Body of pancreas (tissue), 4 donors: ENCODE measurements around the gene SCRT2. TPM values are rescaled to one million over a fixed set of nuclear protein-coding genes. Genes with fewer than 3 reads are reported as not detected.
"Not testable (repeated sequence)": the region's sequence is repeated elsewhere in the genome, so short reads cannot be mapped to it uniquely, and the experiment has no call there.

Source experiments
- ATAC-seq: fragments of 150-250 bp; one replicate; pipeline ENCODE4 v1.9.1; 2016
- DNase-seq, 4 donors: peaks; one replicate each; pipeline ENCODE4 v3.0.0-alpha.2; 2019
- H3K27ac ChIP-seq, 4 donors: fragments of 200-600 bp; sonication (generic); 1 replicate in 3 of 4; 2 replicates in 1 of 4; pipeline versions ENCODE4 v1.5.1 to v1.6.1; 2016 to 2019; ENCODE audit warnings: mild to moderate bottlenecking in 1 of 4, mixed read lengths in 1 of 4, moderate library complexity in 1 of 4
- H3K27me3 ChIP-seq, 2 donors: fragments of 200-600 bp; sonication (generic); one replicate each; pipeline ENCODE4 v1.6.0; 2016; ENCODE audit warnings: mild to moderate bottlenecking in 1 of 2
- H3K36me3 ChIP-seq, 2 donors: fragments of 200-600 bp; sonication (generic); replicated peaks in 1 of 2; 2 replicates each; pipeline ENCODE4 v1.5.1; 2016; ENCODE audit warnings: low read depth in 2 of 2; ENCODE audit not compliant: insufficient read depth in 1 of 2
- H3K4me1 ChIP-seq: fragments of 200-600 bp; sonication (generic); one replicate; pipeline ENCODE4 v1.6.0; 2016
- H3K4me3 ChIP-seq, 2 donors: fragments of 200-600 bp; sonication (generic); 1 replicate in 1 of 2; 2 replicates in 1 of 2; pipeline ENCODE4 v1.5.1; 2016 to 2019
- H3K9me3 ChIP-seq, 3 donors: fragments of 200-600 bp; sonication (generic); 1 replicate in 2 of 3; 2 replicates in 1 of 3; pipeline ENCODE4 v1.5.1; 2016
- POLR2A ChIP-seq, 3 donors: fragments of 450-650 bp; IDR thresholded peaks; one replicate each; pipeline ENCODE4 v1.6.1; 2016; ENCODE audit warnings: antibody characterized with exemption in 3 of 3, mild to moderate bottlenecking in 2 of 3
- WGBS, 2 donors: methylation state at CpG; one replicate each; pipeline ENCODE4 v1.1.5; 2017; 5-methylcytosine and 5-hydroxymethylcytosine counted together
- intact Hi-C: fragments of 100-400 bp; cut with DNase I; formaldehyde crosslinking; loops from one replicate; pipeline ENCODE4 v1.15.1; 2023
- total RNA-seq, 2 donors: library from RNA; depleted of rRNA; stranded (reverse); fragments of >200 nt; gene quantifications; one replicate each; pipeline ENCODE4 v1.1.0, GENCODE V29; 2016
- TF ChIP-seq, protein P1 (sequence below), 7 experiments: fragments of 450-650 bp in 4 of 7; fragments of 200-600 bp in 3 of 7; sonication (generic) in 3 of 7; IDR thresholded peaks; one replicate each; pipeline ENCODE4 v1.5.1; 2016 to 2019; ENCODE audit warnings: antibody characterized with exemption in 7 of 7

SCRT2 gene
- total RNA-seq, 2 donors from 2014 or later: under 0.01 TPM; not detected in 1

DNA sequence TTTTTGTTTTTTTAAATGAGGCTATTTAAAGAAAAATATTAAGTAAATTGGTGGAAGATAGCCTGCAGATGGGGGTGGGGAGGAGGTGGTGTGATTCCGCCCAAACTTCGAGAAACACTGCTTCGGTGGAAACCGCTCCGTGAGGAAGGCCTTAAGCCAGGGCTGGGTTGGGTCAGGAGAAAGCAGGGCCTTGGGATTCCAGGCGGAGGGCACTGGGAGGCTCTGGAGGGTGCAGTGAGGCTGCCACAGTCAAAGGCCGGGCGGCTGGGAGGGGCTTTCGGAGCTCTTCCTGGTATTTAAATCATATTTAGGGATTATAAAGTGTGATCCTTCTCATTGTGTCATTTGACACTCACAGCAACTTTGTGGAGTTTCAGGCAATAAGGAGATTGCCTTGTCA lies 22.2 kb upstream of the SCRT2 start:
- Histone ChIP-seq H3K9me3 (no peaks in the 10 kb centered on the region), H3K4me1 (peaks cover 13% of the 10 kb centered on the region), H3K4me3 (no peak overlapping the region), H3K27ac (no peak overlapping the region), H3K36me3 (no peaks in the 10 kb centered on the region), H3K27me3 (no peaks in the 10 kb centered on the region)
- 75 to 79% methylated on average over 9 of the region's 9 CpGs for WGBS, 2 donors
- TF ChIP-seq, protein P1, sequence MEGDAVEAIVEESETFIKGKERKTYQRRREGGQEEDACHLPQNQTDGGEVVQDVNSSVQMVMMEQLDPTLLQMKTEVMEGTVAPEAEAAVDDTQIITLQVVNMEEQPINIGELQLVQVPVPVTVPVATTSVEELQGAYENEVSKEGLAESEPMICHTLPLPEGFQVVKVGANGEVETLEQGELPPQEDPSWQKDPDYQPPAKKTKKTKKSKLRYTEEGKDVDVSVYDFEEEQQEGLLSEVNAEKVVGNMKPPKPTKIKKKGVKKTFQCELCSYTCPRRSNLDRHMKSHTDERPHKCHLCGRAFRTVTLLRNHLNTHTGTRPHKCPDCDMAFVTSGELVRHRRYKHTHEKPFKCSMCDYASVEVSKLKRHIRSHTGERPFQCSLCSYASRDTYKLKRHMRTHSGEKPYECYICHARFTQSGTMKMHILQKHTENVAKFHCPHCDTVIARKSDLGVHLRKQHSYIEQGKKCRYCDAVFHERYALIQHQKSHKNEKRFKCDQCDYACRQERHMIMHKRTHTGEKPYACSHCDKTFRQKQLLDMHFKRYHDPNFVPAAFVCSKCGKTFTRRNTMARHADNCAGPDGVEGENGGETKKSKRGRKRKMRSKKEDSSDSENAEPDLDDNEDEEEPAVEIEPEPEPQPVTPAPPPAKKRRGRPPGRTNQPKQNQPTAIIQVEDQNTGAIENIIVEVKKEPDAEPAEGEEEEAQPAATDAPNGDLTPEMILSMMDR (IDR thresholded peaks at IDR 0.05): no peak
- TF ChIP-seq POLR2A (IDR thresholded peaks at IDR 0.05): no peak
- DNase-seq: no peak
- intact Hi-C loops: no loop called here
- no peak for ATAC-seq

DNA sequence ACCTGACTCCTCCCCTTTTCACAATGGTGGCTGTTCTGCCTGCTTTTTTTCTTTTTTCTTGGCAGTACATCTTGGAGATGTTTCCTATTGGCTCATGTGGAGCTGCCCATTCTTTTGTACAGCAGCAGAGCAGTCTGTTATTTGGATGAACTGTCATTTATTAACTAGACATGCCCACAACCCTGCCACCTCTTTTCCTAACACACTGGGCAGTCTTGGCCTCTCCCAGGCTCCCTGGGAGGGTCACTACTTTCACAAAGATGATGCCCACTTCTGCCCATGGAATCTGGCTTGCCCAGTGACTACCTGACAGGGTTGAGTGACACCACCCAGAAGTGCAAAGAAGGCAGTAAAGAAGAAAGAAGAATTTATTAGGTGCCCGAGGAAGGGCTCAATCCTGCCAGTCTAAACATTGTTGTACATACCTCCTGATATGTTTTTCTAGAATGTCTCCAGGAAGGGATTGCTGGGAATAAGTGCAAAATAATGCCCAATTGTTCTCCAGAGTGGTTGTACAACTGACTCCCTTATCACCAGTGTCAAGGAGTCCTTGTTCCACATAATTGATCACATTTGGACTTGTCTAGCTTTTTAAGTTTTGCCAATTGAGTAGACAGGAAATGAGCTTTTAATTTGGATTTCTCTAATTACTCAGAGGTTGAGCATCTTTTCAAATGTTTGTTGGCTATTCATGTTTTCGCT lies 19.7 kb upstream of the SCRT2 start:
- intact Hi-C loops: no loop called here
- ATAC-seq: peak; percentile 59
- Histone ChIP-seq H3K27me3 (no peaks in the 10 kb centered on the region), H3K9me3 (no peaks in the 10 kb centered on the region), H3K4me3 (no peak overlapping the region), H3K36me3 (no peaks in the 10 kb centered on the region), H3K27ac (peak overlapping the region in 1 of 4 donors; percentile 48), H3K4me1 (peaks cover 13% of the 10 kb centered on the region)
- no peak for TF ChIP-seq POLR2A (IDR thresholded peaks at IDR 0.05)
- TF ChIP-seq, protein P1 (IDR thresholded peaks at IDR 0.05): no peak
- DNase-seq: no peak
- WGBS, 2 donors: 16 to 32% methylated on average over 2 of the region's 2 CpGs

DNA sequence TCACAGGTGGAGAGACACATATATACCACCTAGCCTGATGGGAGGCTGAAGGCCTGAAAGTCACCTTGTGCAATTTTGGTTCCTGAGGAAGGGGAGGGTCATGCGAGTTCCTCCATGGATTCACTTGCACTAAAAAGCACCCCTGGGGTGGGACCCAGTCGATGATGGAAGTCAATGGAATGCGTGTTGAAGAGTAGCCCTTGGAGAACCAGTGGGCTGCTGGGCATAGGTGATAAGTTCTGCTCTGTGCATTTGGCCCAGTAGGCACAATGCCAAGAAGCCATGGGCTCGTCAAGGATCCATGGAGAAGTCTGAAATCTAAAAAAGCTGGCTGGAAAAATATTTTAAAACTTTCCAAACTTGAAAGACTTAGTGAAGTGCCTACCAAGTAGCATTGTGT lies 18.9 kb upstream of the SCRT2 start:
- WGBS, 2 donors: 47 to 51% methylated on average over 1 to 4 of the region's 4 CpGs
- Histone ChIP-seq H3K4me3 (no peak overlapping the region), H3K9me3 (no peaks in the 10 kb centered on the region), H3K36me3 (no peaks in the 10 kb centered on the region), H3K27ac (no peak overlapping the region), H3K4me1 (peaks cover 13% of the 10 kb centered on the region), H3K27me3 (no peaks in the 10 kb centered on the region)
- no peak for TF ChIP-seq POLR2A (IDR thresholded peaks at IDR 0.05)
- TF ChIP-seq, protein P1 (IDR thresholded peaks at IDR 0.05): no peak
- DNase-seq: no peak
- ATAC-seq: no peak
- intact Hi-C loops: no loop called here

DNA sequence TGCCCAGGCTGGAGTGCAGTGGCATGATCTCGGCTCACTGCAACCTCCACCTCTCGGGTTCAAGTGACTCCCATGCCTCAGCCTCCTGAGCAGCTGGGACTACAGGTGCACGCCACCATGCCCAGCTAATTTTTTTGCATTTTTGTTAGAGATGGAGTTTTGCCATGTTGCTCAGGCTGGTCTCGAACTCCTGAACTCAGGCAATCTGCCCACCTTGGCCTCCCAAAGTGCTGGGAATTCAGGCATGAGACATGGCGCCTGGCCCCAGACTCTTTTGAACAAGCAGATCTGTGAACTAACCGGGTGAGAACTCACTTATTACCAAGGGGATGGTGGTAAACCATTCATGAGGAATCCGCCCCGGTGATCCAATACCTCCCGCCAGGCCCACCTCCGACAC lies 18.2 kb upstream of the SCRT2 start:
- DNase-seq, H3K9me3 ChIP-seq, H3K36me3 ChIP-seq, intact Hi-C loops, ATAC-seq, H3K27ac ChIP-seq, H3K4me3 ChIP-seq, H3K27me3 ChIP-seq: not testable (repeated sequence)
- H3K4me1 ChIP-seq: peaks cover 13% of the 10 kb centered on the region
- WGBS, 2 donors: 79 to 81% methylated on average over 10 of the region's 10 CpGs

DNA sequence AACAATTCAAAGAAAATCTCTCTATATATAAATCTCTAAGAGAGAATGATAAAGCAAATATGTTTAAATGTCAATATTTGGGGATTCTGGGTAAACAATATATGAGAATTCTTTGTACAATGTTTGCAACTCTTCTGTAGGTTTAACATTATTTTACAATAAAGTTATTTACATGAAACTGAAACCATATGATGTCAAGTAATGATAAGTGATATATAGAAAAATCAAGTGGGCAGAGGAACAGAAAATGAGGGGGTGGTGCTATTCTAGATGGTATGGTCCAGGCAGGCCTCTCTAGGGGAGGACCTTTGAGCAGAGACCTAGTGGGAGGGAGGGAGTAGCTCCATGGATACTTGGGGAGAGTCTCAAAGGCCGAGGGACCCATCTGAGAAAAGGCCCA lies 16.4 kb upstream of the SCRT2 start:
- TF ChIP-seq POLR2A (IDR thresholded peaks at IDR 0.05): no peak
- TF ChIP-seq, protein P1 (IDR thresholded peaks at IDR 0.05): no peak
- H3K36me3 ChIP-seq: no peaks in the 10 kb centered on the region
- WGBS, 2 donors: 35 to 67% methylated on average over 1 of the region's 1 CpG
- ATAC-seq (no peak), DNase-seq (no peak)
- H3K27me3 ChIP-seq: no peaks in the 10 kb centered on the region
- no peaks in the 10 kb centered on the region for H3K9me3 ChIP-seq
- no peak overlapping the region for H3K4me3 ChIP-seq
- intact Hi-C loops: no loop called here
- peaks cover 13% of the 10 kb centered on the region for H3K4me1 ChIP-seq
- no peak overlapping the region for H3K27ac ChIP-seq
